Stimulated activated CD8-positive, alpha-beta memory T cell treated with anti-CD3 and anti-CD28 coated beads, Interleukin-4, amount 100 ng/mL, for 1 hour (primary cell): Measurements from ENCODE around the gene IGSF21.
"Not testable (repeated sequence)": the region's sequence is repeated elsewhere in the genome, so short reads cannot be mapped to it uniquely, and the experiment has no call there.

ENCODE experiments used
- DNase-seq, 2 donors: peaks; one replicate each; pipeline ENCODE4 v3.0.0-alpha.2; 2020; ENCODE audit warnings: low read depth in 2 of 2, low spot score in 1 of 2

Gene IGSF21

GRCh38 chr1:18352636-18353265 lies 245.2 kb downstream of the IGSF21 start:
- DNase-seq, result no peak

GRCh38 chr1:18353528-18353927 lies 245.9 kb downstream of the IGSF21 start:
- no peak for DNase-seq

- DNase-seq, result no peak
These were observed 246.4 kb downstream of the IGSF21 start for GRCh38 chr1:18353992-18354391.

- no peak for DNase-seq
These were observed 247.0 kb downstream of the IGSF21 start for GRCh38 chr1:18354612-18355011.

- no peak for DNase-seq
These were observed 250.1 kb downstream of the IGSF21 start for GRCh38 chr1:18357622-18358230.

- no peak for DNase-seq
These were observed 251.0 kb downstream of the IGSF21 start for GRCh38 chr1:18358600-18358999.

- no peak for DNase-seq
These were observed 252.7 kb downstream of the IGSF21 start for GRCh38 chr1:18360251-18360650.

GRCh38 chr1:18362150-18362549 lies 254.6 kb downstream of the IGSF21 start:
- no peak for DNase-seq

GRCh38 chr1:18363436-18363835 lies 255.8 kb downstream of the IGSF21 start:
- DNase-seq, result no peak

- DNase-seq, result no peak
These were observed 257.6 kb downstream of the IGSF21 start for GRCh38 chr1:18365099-18365705.

GRCh38 chr1:18372505-18372904 lies 264.9 kb downstream of the IGSF21 start:
- DNase-seq, result not testable (repeated sequence)

GRCh38 chr1:18373151-18373550 lies 265.6 kb downstream of the IGSF21 start:
- DNase-seq, result no peak

- DNase-seq, result no peak
These were observed 266.4 kb downstream of the IGSF21 start for GRCh38 chr1:18373882-18374493.

GRCh38 chr1:18376661-18377060 lies 269.1 kb downstream of the IGSF21 start:
- no peak for DNase-seq

GRCh38 chr1:18380288-18380687 lies 272.7 kb downstream of the IGSF21 start:
- DNase-seq, result no peak

- no peak for DNase-seq
These were observed 276.5 kb downstream of the IGSF21 start for GRCh38 chr1:18384059-18384458.

- no peak for DNase-seq
These were observed 276.9 kb downstream of the IGSF21 start for GRCh38 chr1:18384471-18384870.

- DNase-seq, result no peak
These were observed 277.7 kb downstream of the IGSF21 start for GRCh38 chr1:18385239-18385790.

- no peak for DNase-seq
These were observed 279.0 kb downstream of the IGSF21 start for GRCh38 chr1:18386591-18386990.

GRCh38 chr1:18387307-18387706 lies 279.7 kb downstream of the IGSF21 start:
- no peak for DNase-seq

- no peak for DNase-seq
These were observed 283.4 kb downstream of the IGSF21 start for GRCh38 chr1:18390953-18391352.

GRCh38 chr1:18394563-18395156 lies 287.1 kb downstream of the IGSF21 start:
- DNase-seq, result no peak
